Stimulated activated CD8-positive, alpha-beta memory T cell treated with anti-CD3 and anti-CD28 coated beads, Interleukin-7, amount 100 ng/mL, for 1 hour (primary cell): ENCODE data around the gene STON1.
"Not testable (repeated sequence)": the region's sequence is repeated elsewhere in the genome, so short reads cannot be mapped to it uniquely, and the experiment has no call there.

Source experiments
- DNase-seq, 2 donors: peaks; one replicate each; pipeline ENCODE4 v3.0.0-alpha.2; 2020; ENCODE audit warnings: low read depth in 2 of 2

The STON1 gene

GRCh38 chr2:48530033-48530811 lies at the start of gene STON1:
TSS of gene STON1 (plus strand) at chr2:48530154. CDS start at chr2:48580634, 50,480 bp downstream.
- peak in 1 of 2 donors; percentile 1 for DNase-seq

- DNase-seq = no peak
These were observed 49.4 kb upstream of the STON1 start for GRCh38 chr2:48480526-48480925.

GRCh38 chr2:48482313-48482712 lies 47.6 kb upstream of the STON1 start:
- no peak for DNase-seq

GRCh38 chr2:48482769-48483168 lies 47.2 kb upstream of the STON1 start:
- no peak for DNase-seq

GRCh38 chr2:48483506-48483905 lies 46.4 kb upstream of the STON1 start:
- no peak for DNase-seq

GRCh38 chr2:48483916-48484315 lies 46.0 kb upstream of the STON1 start:
- no peak for DNase-seq

- DNase-seq = no peak
These were observed 41.4 kb upstream of the STON1 start for GRCh38 chr2:48488545-48488944.

- DNase-seq = no peak
These were observed 33.1 kb upstream of the STON1 start for GRCh38 chr2:48496849-48497248.

- DNase-seq = no peak
These were observed 25.2 kb upstream of the STON1 start for GRCh38 chr2:48504647-48505327.

- no peak for DNase-seq
These were observed 22.8 kb upstream of the STON1 start for GRCh38 chr2:48507111-48507510.

- DNase-seq = no peak
These were observed 21.4 kb upstream of the STON1 start for GRCh38 chr2:48508461-48509124.

GRCh38 chr2:48510329-48510728 lies 19.6 kb upstream of the STON1 start:
- DNase-seq = no peak

GRCh38 chr2:48511849-48512470 lies 18.0 kb upstream of the STON1 start:
- no peak for DNase-seq

- DNase-seq = no peak
These were observed 17.4 kb upstream of the STON1 start for GRCh38 chr2:48512571-48512970.

GRCh38 chr2:48514348-48515003 lies 15.5 kb upstream of the STON1 start:
- DNase-seq = no peak

GRCh38 chr2:48515513-48515985 lies 14.4 kb upstream of the STON1 start:
- no peak for DNase-seq

GRCh38 chr2:48519593-48519992 lies 10.4 kb upstream of the STON1 start:
- no peak for DNase-seq

GRCh38 chr2:48524756-48525155 lies 5.2 kb upstream of the STON1 start:
- not testable (repeated sequence) for DNase-seq

GRCh38 chr2:48525269-48525943 lies 4.5 kb upstream of the STON1 start:
- no peak for DNase-seq

GRCh38 chr2:48527226-48527885 lies 2.6 kb upstream of the STON1 start:
- DNase-seq = no peak
